HG03139 (cell line): ENCODE results near the gene REP15.
"Not testable (repeated sequence)": the region's sequence is repeated elsewhere in the genome, so short reads cannot be mapped to it uniquely, and the experiment has no call there.

Experiments used
- ATAC-seq: cut with Tn5 transposase; IDR thresholded peaks from one replicate; pipeline ENCODE4 v1.9.1; 2021; ENCODE audit not compliant: unreplicated experiment

REP15 gene, protein sequence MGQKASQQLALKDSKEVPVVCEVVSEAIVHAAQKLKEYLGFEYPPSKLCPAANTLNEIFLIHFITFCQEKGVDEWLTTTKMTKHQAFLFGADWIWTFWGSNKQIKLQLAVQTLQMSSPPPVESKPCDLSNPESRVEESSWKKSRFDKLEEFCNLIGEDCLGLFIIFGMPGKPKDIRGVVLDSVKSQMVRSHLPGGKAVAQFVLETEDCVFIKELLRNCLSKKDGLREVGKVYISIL

DNA sequence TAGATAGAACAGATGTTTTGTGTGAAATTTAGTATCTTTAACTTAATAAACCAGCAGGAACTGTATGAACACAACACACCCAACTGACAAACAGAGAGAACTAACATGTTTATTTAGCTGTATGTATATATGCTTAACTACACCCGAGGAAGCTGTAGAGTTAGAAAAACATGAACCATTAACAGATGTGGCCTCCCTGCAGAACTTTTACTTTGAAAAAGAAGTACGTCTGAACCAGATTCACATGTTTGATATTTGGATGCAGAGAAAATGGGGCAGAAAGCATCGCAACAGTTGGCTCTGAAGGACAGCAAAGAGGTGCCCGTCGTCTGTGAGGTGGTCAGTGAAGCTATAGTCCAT is at the start of gene REP15:
TSS of gene REP15 (plus strand) at position 155 of the 360 bp plus-strand sequence. CDS start at position 271, 116 bp downstream.
- ATAC-seq, result no peak

DNA sequence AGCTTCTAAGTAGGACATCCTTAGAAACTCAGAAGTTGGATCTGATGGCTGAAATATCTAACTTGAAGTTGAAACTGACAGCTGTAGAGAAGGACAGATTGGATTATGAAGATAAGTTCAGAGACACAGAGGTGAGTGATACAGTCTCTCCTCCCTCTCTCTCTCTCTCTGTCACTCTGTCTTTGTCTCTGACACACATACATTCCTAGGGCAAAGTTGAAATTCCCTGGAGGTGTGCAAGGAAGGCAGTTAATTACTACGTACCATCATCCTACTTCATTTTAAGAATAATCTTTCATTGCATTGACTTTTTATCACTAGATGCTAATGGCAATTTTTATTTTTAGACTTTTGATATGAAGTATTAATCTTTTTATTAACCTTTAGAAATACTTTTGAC is 46.2 kb upstream of the REP15 start:
- ATAC-seq, result no peak

DNA sequence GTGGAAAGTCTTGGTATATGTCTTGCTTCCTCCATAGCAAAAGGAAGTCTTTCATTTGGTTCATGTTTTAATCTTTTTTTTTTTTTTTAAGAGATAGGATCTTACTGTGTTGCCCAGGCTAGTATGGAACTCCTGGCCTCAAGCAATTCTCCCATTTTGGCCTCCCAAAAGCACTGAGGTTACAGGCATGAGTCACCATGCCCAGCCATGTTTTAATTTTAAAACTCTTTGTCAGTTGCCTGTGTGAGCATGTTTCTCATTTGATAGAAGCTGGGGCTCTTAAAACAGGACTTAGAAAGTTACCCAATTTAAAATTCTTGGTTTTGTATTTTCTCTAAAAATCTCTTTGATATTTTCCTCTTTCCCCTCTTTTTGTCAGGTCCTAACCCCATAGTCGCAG is 45.0 kb upstream of the REP15 start:
- no peak for ATAC-seq

DNA sequence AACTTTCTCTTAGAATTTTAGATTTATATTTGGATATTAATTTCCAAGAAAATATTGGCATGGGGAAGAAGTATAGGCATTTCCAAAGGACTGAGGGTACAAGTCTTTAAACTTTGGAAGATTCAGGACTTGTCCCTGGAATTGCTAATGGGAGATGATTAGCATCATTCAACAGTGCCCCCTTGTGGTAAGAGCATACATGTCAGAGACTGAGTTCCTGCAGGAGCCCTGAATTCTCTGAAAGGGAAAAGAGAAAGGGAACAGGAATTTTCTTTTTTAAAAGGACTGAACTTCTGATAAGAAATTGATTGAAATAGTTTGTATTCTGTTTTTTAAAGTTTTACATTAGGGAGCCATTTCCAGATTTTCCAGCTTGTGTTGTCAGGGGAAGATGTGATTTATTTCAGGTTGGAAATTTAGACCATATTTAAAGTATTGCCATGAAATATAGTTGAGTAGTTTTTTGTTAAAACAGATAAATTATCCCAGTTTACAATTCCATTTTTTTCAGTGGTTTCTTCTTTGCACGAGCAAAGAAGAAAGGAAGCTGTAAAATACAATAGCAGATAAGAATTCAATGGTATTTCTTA is 44.0 kb upstream of the REP15 start:
- ATAC-seq, result no peak

DNA sequence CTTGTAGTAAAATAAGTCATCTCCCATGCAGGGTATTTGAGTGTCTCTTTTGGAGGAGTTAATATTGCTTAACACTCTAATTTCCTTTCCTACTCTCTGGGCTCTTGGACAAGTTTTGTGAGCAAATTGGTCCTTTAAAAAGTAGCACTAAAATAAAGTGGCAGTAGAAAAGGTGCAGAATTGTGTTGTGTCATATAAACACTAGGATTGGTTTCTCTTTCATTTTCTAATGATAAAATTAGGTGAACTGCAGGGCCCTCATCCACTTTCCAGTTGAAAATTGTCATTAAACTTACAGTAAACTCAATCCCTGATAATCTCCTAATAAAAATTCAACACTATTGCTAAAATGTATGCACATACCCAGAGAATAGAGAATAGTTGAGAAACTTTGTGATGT is 42.6 kb upstream of the REP15 start:
- ATAC-seq, result no peak

DNA sequence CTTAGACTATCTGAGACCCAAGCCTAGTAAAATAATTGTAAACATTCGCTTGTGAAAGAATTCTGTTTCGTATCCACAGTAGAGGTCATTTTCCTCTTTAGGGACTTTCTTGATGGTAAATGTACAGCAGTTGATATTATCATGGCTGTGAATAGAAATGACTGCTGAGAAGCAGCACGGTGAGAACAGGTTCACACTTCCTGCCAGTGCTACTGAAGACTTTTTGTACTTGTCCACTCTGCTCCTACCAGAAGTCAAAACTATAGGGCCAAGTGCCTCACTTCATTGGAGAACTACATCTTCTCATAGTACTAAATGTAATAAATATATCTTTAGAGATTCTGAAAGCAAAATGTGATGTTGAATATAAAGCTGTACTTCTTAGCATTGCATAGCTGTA is 40.8 kb upstream of the REP15 start:
- ATAC-seq, result not testable (repeated sequence)

DNA sequence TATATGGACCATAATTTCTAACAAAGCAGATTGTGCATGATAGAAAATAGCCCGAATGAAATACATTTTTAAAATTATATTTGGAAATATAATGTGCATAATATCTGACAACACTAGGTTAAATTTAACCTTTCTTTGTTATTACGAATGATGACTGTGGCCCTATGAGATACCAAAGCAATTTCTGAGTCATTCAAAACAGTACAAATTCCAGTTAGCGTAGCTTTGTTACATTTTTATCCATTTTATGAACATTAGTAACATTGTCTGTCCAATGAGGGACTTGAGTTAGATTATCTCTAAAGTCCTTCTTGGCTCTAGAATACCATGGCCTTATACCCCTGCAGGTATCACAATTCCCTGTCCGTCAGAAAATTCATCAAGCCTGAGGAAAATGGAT is 39.0 kb upstream of the REP15 start:
- no peak for ATAC-seq

DNA sequence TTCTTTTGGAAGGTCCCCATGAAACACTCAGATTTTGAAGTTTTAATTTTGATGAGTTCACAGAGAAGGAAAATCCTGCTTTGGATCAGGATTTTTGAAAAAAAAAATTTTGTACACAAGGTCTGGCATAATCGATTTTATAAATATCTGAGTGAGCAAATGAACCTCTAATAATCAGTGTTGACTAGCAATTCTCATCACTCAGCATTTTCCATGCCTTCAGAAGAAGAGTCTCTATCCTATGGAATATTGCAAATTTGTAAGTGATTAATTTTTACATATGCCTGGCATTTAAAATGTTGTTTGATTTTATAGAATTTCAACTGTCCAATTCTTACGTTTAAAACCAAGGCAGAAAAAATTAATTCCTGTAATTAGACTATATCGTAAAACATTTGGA is 30.5 kb upstream of the REP15 start:
- no peak for ATAC-seq

DNA sequence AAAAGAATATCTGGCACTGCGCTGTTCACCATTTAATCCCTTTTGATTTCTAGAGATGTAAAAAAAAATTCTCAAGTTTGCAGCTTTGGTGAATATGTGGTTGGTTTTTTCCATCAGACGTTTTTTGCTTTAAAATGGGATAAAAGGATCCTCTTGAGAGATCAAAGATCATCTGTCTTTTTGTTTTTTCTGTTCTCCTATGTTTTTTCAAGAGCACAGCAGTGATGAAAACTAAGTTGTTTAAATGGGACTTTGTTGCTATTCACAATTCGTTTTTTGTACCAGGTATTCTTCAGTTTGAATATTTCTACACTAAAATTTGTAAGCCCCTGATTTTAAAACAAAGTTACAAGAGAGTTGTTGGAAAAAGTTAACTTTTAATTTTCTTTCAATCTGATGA is 29.7 kb upstream of the REP15 start:
- ATAC-seq, result no peak

DNA sequence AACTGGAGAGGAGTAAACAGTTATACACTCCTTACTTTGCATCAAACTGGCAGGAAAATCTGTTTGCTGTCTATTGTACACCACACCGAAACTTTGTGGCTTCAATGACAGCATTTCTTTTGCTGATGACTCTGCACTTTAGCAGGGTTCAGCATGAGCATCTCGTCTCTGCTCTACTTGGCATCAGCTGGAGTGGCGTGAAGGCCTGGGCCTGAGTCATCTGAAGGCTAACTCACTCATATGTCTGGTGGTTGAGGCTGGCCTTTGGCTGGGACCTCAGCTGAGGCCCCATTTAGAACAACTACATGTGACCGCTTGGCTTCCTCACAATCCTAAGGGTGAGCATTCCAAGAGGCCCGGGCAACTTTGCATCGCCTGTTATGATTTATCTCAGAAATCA is 28.7 kb upstream of the REP15 start:
- ATAC-seq, result no peak

DNA sequence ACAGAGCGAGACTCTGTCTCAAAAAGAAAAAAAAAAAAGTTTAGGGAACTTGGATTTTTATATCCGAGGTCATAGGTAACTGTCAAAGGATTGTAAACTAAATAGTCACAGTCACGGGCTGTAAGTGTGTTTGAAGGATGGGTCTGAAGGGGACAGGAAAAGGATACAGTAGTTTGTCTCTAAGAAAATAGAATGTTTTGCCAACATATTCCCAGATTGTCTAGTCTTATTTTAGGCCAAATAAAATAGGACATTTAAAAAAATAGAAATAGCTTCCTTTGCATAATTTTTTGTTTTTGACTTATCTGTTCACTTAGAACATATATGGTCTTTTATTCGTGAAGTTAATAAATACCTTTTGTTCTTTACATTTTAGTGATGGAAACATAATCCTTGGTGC is 24.2 kb upstream of the REP15 start:
- no peak for ATAC-seq

DNA sequence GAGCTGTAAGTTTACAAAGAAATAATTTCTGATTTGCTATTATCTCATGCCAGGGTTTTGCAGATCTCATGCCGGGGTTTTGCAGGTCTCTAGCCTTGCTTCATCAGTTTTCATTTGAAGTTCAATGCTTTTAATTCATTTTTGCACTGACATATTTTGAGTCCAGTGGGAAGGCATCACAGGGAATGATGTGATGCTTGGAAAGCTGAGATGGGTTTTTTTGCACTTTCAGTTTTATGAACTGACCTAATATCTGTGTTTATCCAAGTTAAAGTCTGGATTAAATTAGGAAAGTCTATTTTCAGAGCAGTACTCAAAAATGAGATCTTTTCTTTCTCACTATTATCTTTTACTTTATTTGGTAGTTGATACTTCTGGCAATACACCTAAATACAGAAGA is 23.6 kb upstream of the REP15 start:
- no peak for ATAC-seq

DNA sequence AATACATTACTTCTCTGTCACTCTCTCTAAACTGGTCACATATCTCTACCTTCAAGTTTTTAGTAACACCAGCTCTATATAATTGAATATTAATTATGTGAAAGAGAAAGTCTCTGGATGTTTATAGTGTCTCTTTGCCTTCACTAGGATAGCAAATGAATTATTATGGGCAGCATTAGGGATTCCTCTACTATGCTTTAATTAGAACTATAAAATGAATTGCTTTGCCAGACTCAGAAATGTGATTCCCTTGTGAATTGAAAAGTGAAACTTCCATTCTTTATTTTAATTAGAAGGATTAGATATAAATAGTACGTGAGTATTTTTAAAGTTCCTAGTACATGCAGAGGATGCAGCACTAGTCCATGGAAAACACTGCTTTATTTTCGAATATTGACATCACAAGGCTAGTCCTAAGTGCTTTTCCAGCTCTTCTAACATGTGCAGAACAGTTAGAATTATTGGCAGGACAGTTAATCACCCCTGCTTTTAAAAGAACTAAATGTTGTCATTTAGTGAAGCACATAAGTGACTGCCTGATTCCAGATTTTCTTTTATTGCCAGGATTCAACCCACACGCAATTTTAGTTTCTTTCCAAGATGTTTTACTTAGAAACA is 23.0 kb upstream of the REP15 start:
- ATAC-seq, result no peak

DNA sequence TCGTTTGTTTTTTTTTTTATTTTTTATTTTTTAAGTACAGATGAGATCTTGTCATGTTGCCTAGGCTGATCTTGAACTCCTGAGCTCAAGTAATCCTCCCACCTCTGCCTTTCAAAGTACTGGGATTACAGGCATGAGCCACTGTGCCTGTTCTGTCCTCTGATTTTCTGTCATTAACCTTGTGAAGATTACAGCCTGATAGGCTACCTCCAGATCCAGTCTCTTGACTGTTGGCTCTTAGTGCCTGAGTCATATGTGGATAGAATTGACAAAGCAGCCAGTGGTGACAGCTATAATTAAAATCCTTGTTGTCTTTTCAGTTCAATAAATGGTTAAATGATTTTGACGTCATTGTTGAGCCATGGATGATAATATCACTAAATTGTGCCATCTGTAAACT is 21.3 kb upstream of the REP15 start:
- ATAC-seq, result no peak

DNA sequence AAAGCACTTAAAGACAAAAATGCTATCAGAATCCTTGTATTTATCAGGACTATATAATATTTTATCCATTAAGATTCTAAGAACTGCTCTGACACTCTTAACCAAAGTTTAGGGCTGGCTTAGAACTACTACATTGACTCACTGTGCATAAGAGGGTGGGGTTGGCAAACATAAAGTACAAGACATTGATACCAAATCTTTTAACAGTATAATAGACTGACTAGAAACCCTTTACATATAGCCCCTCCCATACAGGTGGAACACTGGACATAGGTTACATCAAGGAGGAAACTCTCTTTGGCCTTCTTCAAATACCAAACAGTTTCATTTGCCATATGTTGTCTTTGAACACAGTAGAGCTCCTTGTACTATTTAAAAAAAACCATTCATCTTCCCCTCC is 15.6 kb upstream of the REP15 start:
- ATAC-seq, result no peak

DNA sequence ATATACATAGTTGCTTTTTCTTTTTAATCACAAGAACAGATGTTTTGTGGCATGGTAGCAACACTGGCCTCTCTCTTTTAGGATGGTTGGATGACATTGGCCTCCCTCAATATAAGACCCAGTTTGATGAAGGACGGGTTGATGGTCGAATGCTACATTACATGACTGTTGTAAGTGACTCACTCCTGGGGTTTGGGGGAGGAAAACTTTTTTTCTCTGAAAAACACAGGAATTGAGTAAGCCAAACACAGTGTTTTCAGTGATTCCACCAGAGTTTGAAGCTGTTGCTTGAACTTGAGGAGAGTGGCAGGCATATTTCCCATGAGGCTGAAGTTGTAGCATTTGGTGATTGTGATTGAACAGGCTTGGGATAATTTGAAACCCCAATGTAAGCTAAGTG is 13.7 kb upstream of the REP15 start:
- ATAC-seq, result no peak

DNA sequence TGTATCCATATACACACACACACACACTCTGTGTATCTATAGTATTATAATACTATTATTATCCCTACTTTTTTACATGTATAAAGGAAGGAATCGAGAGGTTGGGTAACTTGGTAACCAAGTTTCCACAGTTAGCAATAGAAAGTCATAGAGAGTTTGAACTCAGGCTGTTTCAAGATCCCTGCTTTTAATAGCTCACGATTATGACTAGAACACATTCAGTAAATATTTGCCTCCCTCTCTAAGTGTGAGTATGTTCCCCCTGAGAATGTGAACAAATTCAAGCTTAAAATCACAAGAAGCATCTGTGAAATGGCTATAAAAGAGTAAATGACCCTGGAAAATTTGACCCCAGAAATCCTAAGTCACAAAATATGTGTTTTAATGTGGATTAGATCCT is 11.0 kb upstream of the REP15 start:
- no peak for ATAC-seq

DNA sequence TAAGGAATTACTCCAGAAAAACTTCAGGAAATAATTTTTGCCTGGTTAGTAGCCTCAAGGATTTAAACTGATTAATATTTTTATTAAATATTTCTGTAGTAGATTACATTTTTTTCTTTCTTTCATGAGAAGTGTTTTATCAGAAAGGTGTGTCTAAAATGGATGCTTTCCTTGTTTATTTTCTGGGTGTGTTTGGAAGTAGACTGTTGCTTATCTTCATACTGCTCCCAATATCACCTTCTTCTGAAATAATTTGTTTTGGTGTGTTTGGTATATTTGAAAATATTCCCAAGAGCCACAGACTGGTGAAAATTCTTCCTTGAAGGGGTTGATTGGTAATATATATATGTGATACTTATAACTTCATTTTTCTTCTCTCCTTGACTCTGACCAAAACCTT is 10.1 kb upstream of the REP15 start:
- no peak for ATAC-seq

DNA sequence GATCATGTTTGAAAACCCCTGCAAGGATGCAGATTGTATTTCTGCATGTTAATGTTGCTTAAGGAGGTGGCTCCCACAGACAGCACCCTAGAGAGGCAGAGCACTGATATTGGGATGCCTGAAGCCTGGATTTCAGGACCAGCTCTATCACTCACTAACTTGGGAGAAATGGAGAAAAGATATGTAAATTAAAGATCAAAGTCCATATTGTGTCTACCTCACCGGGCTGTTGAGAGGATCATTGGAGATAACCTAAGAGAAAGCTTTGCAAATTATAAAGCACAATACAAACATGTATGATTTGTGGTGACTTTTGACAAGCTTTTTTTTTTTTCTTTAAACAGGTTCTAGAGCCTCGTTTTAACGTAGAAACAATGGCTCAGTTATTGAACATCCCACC is 7.6 kb upstream of the REP15 start:
- ATAC-seq, result no peak

DNA sequence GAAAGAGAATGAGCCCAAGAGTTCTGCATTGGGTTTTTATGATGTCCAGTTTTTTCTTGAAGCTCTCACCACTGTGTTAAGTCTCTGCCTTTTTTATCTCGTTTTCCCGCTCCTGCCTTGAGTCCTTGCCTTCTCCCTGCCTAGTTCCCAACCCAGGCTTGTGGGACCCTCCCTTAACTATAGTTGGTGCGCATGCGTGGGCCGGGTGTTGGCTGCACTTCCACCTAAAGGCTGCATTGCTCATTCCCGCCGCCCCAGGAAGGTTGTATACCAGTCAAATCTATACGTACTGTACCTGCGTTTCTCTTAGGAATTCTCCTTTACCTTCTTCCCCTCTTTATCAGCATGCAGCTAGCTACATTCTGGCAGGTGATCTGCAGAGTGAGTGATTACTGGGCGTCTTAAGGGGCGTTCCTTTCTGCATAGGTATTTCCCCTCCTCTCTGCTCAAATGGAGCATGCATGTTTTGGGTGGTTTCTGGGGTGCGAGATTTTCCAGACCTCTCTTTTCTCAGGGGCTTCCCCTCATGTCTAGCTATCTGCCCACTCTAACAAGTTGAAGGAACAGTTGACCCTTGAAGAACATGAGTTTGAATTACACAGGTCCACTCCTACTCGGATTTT is 6.6 kb upstream of the REP15 start:
- no peak for ATAC-seq

DNA sequence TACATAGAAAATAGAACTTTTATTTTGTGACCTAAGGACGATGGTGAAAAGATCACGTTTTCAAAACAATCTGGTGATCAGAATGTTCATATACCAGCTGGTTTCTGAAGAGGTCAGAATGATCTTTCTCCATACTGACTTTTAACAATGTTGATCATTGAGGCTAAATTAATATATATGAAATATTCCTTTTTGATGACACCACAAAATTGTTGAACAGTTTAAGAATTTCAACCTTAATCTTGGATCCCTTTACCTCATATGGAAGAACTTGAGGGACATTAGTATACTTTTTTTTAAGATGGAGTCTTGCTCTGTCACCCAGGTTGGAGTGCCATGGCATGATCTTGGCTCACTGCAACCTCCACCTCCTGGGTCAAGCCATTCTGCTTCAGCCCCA is 2.8 kb upstream of the REP15 start:
- ATAC-seq, result no peak

DNA sequence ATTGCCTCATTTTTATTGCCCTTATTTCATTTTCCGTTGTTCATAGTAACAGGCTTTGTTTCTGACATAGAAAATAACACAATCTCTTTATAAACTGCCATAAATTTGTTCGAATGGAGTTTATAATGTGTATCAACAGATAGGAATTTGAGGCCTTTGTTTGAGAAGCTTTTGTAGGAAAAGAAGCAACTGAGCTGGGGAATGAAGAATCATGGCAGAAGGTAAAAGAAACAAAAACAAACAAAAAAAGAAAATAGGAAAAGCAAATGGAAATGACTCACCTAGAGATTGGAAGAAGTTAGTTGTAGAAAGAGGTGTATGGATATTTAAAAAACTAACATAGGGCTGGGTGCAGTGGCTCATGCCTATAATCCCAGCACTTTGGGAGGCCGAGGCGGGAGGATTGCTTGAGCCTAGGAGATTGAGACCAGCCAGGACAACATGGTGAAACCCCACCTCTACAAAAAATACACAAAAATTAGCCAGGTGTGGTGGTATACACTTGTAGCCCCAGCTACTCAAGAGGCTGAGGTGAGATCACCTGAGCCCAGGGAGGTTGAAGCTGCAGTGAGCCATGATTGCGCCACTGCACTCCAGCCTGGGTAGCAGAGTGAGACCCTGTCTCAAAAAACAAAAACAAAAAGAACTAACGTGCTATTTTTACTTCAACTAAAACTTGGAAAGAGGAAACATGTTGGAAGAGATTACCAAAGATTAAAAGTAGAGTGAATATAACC is 523 bp upstream of the REP15 start:
- ATAC-seq, result no peak
